CD14-positive monocyte (primary cell): ENCODE data around the gene EEF1AKMT1. TPM values are rescaled to one million over a fixed set of nuclear protein-coding genes. Genes with fewer than 3 reads are reported as not detected.
A peak's percentile ranks its signal among the peaks of the same experiment; 100 is the strongest.

Experiments used
- DNase-seq, 3 donors: peaks; one replicate each; pipeline ENCODE4 v3.0.0-alpha.2; 2011 to 2022
- H2AFZ ChIP-seq: 2 replicates; pipeline ENCODE4 v1.6.0; 2012; ENCODE audit warnings: mild to moderate bottlenecking, low read depth, low read length, inconsistent platforms; ENCODE audit not compliant: insufficient read depth, poor library complexity, severe bottlenecking
- H3K27ac ChIP-seq, 2 donors: 1 replicate in 1 of 2; 2 replicates in 1 of 2; pipeline ENCODE4 v1.5.1; 2012 to 2013; ENCODE audit warnings: low read length in 2 of 2, control low read depth in 1 of 2, inconsistent platforms in 1 of 2, low read depth in 1 of 2, mild to moderate bottlenecking in 1 of 2
- H3K27me3 ChIP-seq, 2 donors: one replicate each; pipeline versions ENCODE4 v1.6.0 to v1.6.1; 2011 to 2013; ENCODE audit warnings: low read length in 2 of 2; ENCODE audit not compliant: control insufficient read depth in 2 of 2, insufficient read depth in 2 of 2
- H3K36me3 ChIP-seq, 2 donors: replicated peaks in 1 of 2; 1 replicate in 1 of 2; 2 replicates in 1 of 2; pipeline versions ENCODE4 v1.5.1 to v1.6.1; 2012 to 2013; ENCODE audit warnings: low read length in 2 of 2, control low read depth in 1 of 2, inconsistent platforms in 1 of 2, mild to moderate bottlenecking in 1 of 2; ENCODE audit not compliant: insufficient read depth in 2 of 2, control insufficient read depth in 1 of 2
- H3K4me1 ChIP-seq, 2 donors: 1 replicate in 1 of 2; 2 replicates in 1 of 2; pipeline versions ENCODE4 v1.5.1 to v1.6.1; 2012 to 2013; ENCODE audit warnings: low read length in 2 of 2, control low read depth in 1 of 2, inconsistent platforms in 1 of 2, mild to moderate bottlenecking in 1 of 2, moderate library complexity in 1 of 2; ENCODE audit not compliant: insufficient read depth in 2 of 2, control insufficient read depth in 1 of 2
- H3K4me2 ChIP-seq: replicated peaks from 2 replicates; pipeline ENCODE3; 2012; ENCODE audit warnings: low read length, moderate library complexity, mild to moderate bottlenecking; ENCODE audit not compliant: poor library complexity, severe bottlenecking; ENCODE audit errors: extremely low read depth
- H3K4me3 ChIP-seq, 3 experiments: fragments of 200-600 bp in 1 of 3; sonication (generic) in 1 of 3; replicated peaks in 1 of 3; 1 replicate in 2 of 3; 2 replicates in 1 of 3; pipeline ENCODE4 v1.5.1; 2011 to 2013; ENCODE audit warnings: low read length in 3 of 3, mild to moderate bottlenecking in 3 of 3, control low read depth in 2 of 3, low read depth in 2 of 3, inconsistent platforms in 1 of 3, moderate library complexity in 1 of 3
- H3K79me2 ChIP-seq: 2 replicates; pipeline ENCODE4 v1.6.0; 2012; ENCODE audit warnings: mild to moderate bottlenecking, control low read depth, inconsistent platforms, low read length, moderate library complexity; ENCODE audit not compliant: insufficient read depth
- H3K9ac ChIP-seq: 2 replicates; pipeline ENCODE4 v1.6.0; 2017; ENCODE audit warnings: low read length, mild to moderate bottlenecking; ENCODE audit not compliant: insufficient read depth, poor library complexity, severe bottlenecking
- H3K9me3 ChIP-seq, 2 donors: replicated peaks in 1 of 2; 1 replicate in 1 of 2; 2 replicates in 1 of 2; pipeline versions ENCODE4 v1.5.1 to v1.6.1; 2012 to 2013; ENCODE audit warnings: low read length in 2 of 2, control low read depth in 1 of 2; ENCODE audit not compliant: control insufficient read depth in 1 of 2, insufficient read depth in 1 of 2
- H4K20me1 ChIP-seq: 2 replicates; pipeline ENCODE4 v1.6.0; 2012; ENCODE audit warnings: mild to moderate bottlenecking, low read length, control low read depth, moderate library complexity; ENCODE audit not compliant: insufficient read depth
- H3K27ac Mint-ChIP-seq, 7 donors: one replicate each; pipeline ENCODE4 v1.8.0; 2020; ENCODE audit warnings: mild to moderate bottlenecking in 7 of 7, mixed read lengths in 7 of 7, moderate library complexity in 6 of 7, inconsistent platforms in 2 of 7
- H3K27me3 Mint-ChIP-seq, 3 donors: one replicate each; pipeline ENCODE4 v1.8.0; 2021 to 2022; ENCODE audit warnings: low read depth in 3 of 3, mild to moderate bottlenecking in 3 of 3, mixed read lengths in 3 of 3, moderate library complexity in 3 of 3, inconsistent platforms in 1 of 3
- H3K36me3 Mint-ChIP-seq, 2 donors: one replicate each; pipeline ENCODE4 v1.8.0; 2020; ENCODE audit warnings: mixed read lengths in 2 of 2, inconsistent platforms in 1 of 2, mild to moderate bottlenecking in 1 of 2
- H3K4me1 Mint-ChIP-seq: one replicate; pipeline ENCODE4 v1.8.0; 2020; ENCODE audit warnings: mild to moderate bottlenecking, mixed read lengths
- H3K4me3 Mint-ChIP-seq, 2 donors: one replicate each; pipeline ENCODE4 v1.8.0; 2020; ENCODE audit warnings: mild to moderate bottlenecking in 2 of 2, mixed read lengths in 2 of 2, moderate library complexity in 1 of 2
- H3K9me3 Mint-ChIP-seq, 7 donors: one replicate each; pipeline ENCODE4 v1.8.0; 2020 to 2022; ENCODE audit warnings: mixed read lengths in 7 of 7, mild to moderate bottlenecking in 6 of 7, moderate library complexity in 6 of 7, inconsistent platforms in 2 of 7
- CTCF ChIP-seq: fragments of 200-600 bp; IDR thresholded peaks from one replicate; pipeline ENCODE4 v1.8.0; 2022; ENCODE audit warnings: antibody characterized with exemption, mild to moderate bottlenecking
- WGBS: methylation state at CpG from one replicate; pipeline ENCODE4 v1.1.5; 2013; ENCODE audit warnings: missing lambda C conversion rate; ENCODE audit not compliant: insufficient coverage; 5-methylcytosine and 5-hydroxymethylcytosine counted together
- intact Hi-C, 2 donors: fragments of 100-400 bp; cut with micrococcal nuclease; formaldehyde crosslinking; loops; one replicate each; pipeline versions ENCODE4 v1.15.0 to v1.15.1; 2023
- polyA plus RNA-seq, 3 donors: library from polyadenylated mRNA; depleted of rRNA in 1 of 3; unstranded in 2 of 3; stranded (reverse) in 1 of 3; fragments of 300-500 nt in 2 of 3; fragments of >200 nt in 1 of 3; fragmentation: Illumina TruSeq in 2 of 3; gene quantifications; 1 replicate in 2 of 3; 2 replicates in 1 of 3; pipeline ENCODE4 v1.2.3, GENCODE V29; 2012 to 2021

EEF1AKMT1 gene
- polyA plus RNA-seq, 3 donors, result 1.7 to 4.2 (median 4.2) TPM

GRCh38 chr13:20787180-20787579 lies 13.4 kb upstream of the EEF1AKMT1 start:
- peaks cover 0 to 1% (median 0%) of the 10 kb centered on the region in 3 donors for H3K27me3 Mint-ChIP-seq
- intact Hi-C loops, result no loop called here
- peaks cover 38 to 75% of the 10 kb centered on the region in 2 donors for H3K36me3 ChIP-seq
- H3K27ac ChIP-seq, result no peak overlapping the region
- peak overlapping the region in 1 of 7 donors; percentile 56 for H3K27ac Mint-ChIP-seq
- H3K79me2 ChIP-seq, result no peaks in the 10 kb centered on the region
- no peak overlapping the region for H3K9ac ChIP-seq
- H2AFZ ChIP-seq, result no peak overlapping the region
- H3K4me3 ChIP-seq, result no peak overlapping the region
- no peaks in the 10 kb centered on the region for H3K4me1 ChIP-seq
- no peak for DNase-seq
- H3K4me1 Mint-ChIP-seq, result peaks cover 4% of the 10 kb centered on the region
- no CpG with 5 or more reads among the region's 5 CpGs for WGBS
- TF ChIP-seq CTCF, result no peak
- no peaks in the 10 kb centered on the region for H3K9me3 Mint-ChIP-seq
- H3K4me3 Mint-ChIP-seq, result no peak overlapping the region
- no peaks in the 10 kb centered on the region for H3K27me3 ChIP-seq
- no peaks in the 10 kb centered on the region for H3K9me3 ChIP-seq
- H3K4me2 ChIP-seq, result no peak overlapping the region
- no peaks in the 10 kb centered on the region for H4K20me1 ChIP-seq
- H3K36me3 Mint-ChIP-seq, result peaks cover 46 to 59% of the 10 kb centered on the region in 2 donors

GRCh38 chr13:20782116-20782708 lies 8.5 kb upstream of the EEF1AKMT1 start:
- no peaks in the 10 kb centered on the region for H4K20me1 ChIP-seq
- no peak overlapping the region for H3K4me2 ChIP-seq
- H3K27me3 Mint-ChIP-seq, result peaks cover 0 to 1% (median 0%) of the 10 kb centered on the region in 3 donors
- no peak for DNase-seq
- H3K4me1 Mint-ChIP-seq, result peaks cover 2% of the 10 kb centered on the region
- intact Hi-C loops, result no loop called here
- no peak overlapping the region for H3K27ac Mint-ChIP-seq
- no peak overlapping the region for H3K27ac ChIP-seq
- peaks cover 30 to 34% of the 10 kb centered on the region in 2 donors for H3K36me3 Mint-ChIP-seq
- WGBS, result 83% methylated on average over 1 of the region's 3 CpGs
- H3K9ac ChIP-seq, result no peak overlapping the region
- H3K4me1 ChIP-seq, result no peaks in the 10 kb centered on the region
- H3K4me3 ChIP-seq, result no peak overlapping the region
- H3K9me3 Mint-ChIP-seq, result no peaks in the 10 kb centered on the region
- TF ChIP-seq CTCF, result no peak
- no peak overlapping the region for H3K4me3 Mint-ChIP-seq
- H2AFZ ChIP-seq, result no peak overlapping the region
- peaks cover 38 to 63% of the 10 kb centered on the region in 2 donors for H3K36me3 ChIP-seq
- no peaks in the 10 kb centered on the region for H3K9me3 ChIP-seq
- no peaks in the 10 kb centered on the region for H3K79me2 ChIP-seq
- H3K27me3 ChIP-seq, result no peaks in the 10 kb centered on the region
